Measurements from ENCODE around the gene CRLF3. TPM values are rescaled to one million over a fixed set of nuclear protein-coding genes. Genes with fewer than 3 reads are reported as not detected.

The CRLF3 gene
- polyA plus RNA-seq, 3 donors = 41.0 to 92.8 (median 88.5) TPM

DNA sequence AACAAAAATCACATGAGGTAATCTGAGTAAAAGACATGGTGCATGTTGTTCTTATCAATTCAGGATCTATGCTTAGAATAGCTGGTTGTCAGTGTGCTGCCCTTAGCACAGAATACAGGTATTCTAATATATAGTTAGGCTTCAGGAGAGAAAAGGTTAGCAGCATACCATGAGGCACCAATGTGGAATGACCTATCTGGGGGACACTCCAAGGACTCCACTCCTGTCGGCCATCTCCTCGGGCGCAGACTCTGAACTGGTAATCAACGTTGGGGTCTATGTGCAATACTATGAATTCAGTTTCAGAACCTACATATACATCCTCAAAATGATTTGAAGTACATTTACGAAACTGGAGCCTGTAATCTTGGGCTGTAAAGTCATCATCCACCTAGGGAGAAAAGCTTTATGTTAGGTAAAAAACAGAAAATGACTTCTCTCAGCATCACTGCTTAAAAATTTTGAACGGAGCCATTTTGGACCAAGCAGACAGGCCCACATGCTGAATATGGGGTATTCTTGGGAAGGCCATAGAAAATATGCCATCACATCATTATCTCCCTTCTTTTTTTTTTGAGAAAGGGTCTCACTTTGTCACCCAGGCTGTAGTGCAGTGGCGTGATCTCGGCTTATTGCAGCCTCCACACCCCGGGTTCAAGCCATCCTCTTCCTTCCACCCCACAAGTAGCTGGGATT is 31.1 kb downstream of the CRLF3 start:
- no peaks in the 10 kb centered on the region for H3K9me3 Mint-ChIP-seq
- peak overlapping the region in 4 of 7 donors; percentile 8 to 59 (median 49) for H3K27ac Mint-ChIP-seq

DNA sequence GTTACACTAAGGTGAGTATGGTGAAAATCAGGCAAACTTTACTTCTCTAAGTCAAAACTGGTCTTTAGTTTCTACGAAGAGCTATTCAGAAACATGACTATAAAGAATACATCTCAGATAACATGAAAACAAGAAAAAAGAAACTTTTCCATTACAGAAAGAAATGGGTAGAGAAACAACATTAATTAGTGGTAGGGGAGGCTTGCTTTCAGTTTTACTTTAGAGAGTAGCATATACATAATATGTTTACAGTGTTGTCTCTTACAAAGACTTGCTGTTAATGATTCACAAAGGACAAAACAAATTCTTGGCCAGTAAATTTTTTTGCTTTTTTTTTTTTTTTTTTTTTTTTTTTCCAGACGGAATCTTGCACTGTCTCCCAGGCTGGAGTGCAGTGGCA is 34.2 kb downstream of the CRLF3 start:
- H3K27me3 Mint-ChIP-seq (ENCODE audit: low read depth in 3 of 3) = no peaks in the 10 kb centered on the region
- intact Hi-C loops (cut with micrococcal nuclease) = no loop called here
- Histone ChIP-seq H3K27ac (ENCODE audit: low read depth in 1 of 2, low read length in 2 of 2) (peak overlapping the region in 1 of 2 donors; percentile 57), H3K27me3 (ENCODE audit: control insufficient read depth in 2 of 2, insufficient read depth in 2 of 2, low read length in 2 of 2) (no peaks in the 10 kb centered on the region), H3K79me2 (ENCODE audit: insufficient read depth, low read length) (peaks cover 35% of the 10 kb centered on the region), H3K36me3 (replicated peaks in 1 of 2; ENCODE audit: control insufficient read depth in 1 of 2, insufficient read depth in 2 of 2, low read length in 2 of 2) (peaks cover 89 to 98% of the 10 kb centered on the region in 2 donors), H3K4me3 (replicated peaks in 1 of 3; ENCODE audit: low read depth in 2 of 3, low read length in 3 of 3) (no peak overlapping the region), H3K4me2 (replicated peaks; ENCODE audit: extremely low read depth, low read length, poor library complexity, severe bottlenecking) (no peak overlapping the region), H3K9ac (ENCODE audit: insufficient read depth, low read length, poor library complexity, severe bottlenecking) (no peak overlapping the region), H4K20me1 (ENCODE audit: insufficient read depth, low read length) (peaks cover 83% of the 10 kb centered on the region), H3K9me3 (replicated peaks in 1 of 2; ENCODE audit: control insufficient read depth in 1 of 2, insufficient read depth in 1 of 2, low read length in 2 of 2) (no peaks in the 10 kb centered on the region), H2AFZ (ENCODE audit: insufficient read depth, low read depth, low read length, poor library complexity, severe bottlenecking) (no peak overlapping the region), H3K4me1 (ENCODE audit: control insufficient read depth in 1 of 2, insufficient read depth in 2 of 2, low read length in 2 of 2) (no peaks in the 10 kb centered on the region)
- no peak overlapping the region for H3K4me3 Mint-ChIP-seq
- TF ChIP-seq, protein P1, sequence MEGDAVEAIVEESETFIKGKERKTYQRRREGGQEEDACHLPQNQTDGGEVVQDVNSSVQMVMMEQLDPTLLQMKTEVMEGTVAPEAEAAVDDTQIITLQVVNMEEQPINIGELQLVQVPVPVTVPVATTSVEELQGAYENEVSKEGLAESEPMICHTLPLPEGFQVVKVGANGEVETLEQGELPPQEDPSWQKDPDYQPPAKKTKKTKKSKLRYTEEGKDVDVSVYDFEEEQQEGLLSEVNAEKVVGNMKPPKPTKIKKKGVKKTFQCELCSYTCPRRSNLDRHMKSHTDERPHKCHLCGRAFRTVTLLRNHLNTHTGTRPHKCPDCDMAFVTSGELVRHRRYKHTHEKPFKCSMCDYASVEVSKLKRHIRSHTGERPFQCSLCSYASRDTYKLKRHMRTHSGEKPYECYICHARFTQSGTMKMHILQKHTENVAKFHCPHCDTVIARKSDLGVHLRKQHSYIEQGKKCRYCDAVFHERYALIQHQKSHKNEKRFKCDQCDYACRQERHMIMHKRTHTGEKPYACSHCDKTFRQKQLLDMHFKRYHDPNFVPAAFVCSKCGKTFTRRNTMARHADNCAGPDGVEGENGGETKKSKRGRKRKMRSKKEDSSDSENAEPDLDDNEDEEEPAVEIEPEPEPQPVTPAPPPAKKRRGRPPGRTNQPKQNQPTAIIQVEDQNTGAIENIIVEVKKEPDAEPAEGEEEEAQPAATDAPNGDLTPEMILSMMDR (IDR thresholded peaks at IDR 0.05) = no peak
- peaks cover 0 to 1% (median 0%) of the 10 kb centered on the region in 7 donors for H3K9me3 Mint-ChIP-seq
- WGBS (ENCODE audit: insufficient coverage) = no CpG with 5 or more reads among the region's 2 CpGs
- no peak for DNase-seq
- peak overlapping the region in 5 of 7 donors; percentile 0 to 68 (median 54) for H3K27ac Mint-ChIP-seq
- peaks cover 65 to 94% of the 10 kb centered on the region in 2 donors for H3K36me3 Mint-ChIP-seq
- H3K4me1 Mint-ChIP-seq = no peaks in the 10 kb centered on the region

More for the DNA sequence above, 31.1 kb downstream of the CRLF3 start:
- intact Hi-C loops (cut with micrococcal nuclease) = no loop called here
- peaks cover 83% of the 10 kb centered on the region for H4K20me1 ChIP-seq (ENCODE audit: insufficient read depth, low read length)
- H3K4me2 ChIP-seq (replicated peaks; ENCODE audit: extremely low read depth, low read length, poor library complexity, severe bottlenecking) = no peak overlapping the region
- H3K9ac ChIP-seq (ENCODE audit: insufficient read depth, low read length, poor library complexity, severe bottlenecking) = no peak overlapping the region
- H3K9me3 ChIP-seq (replicated peaks in 1 of 2; ENCODE audit: control insufficient read depth in 1 of 2, insufficient read depth in 1 of 2, low read length in 2 of 2) = no peaks in the 10 kb centered on the region
- no peak overlapping the region for H3K4me3 ChIP-seq (replicated peaks in 1 of 3; ENCODE audit: low read depth in 2 of 3, low read length in 3 of 3)
- H2AFZ ChIP-seq (ENCODE audit: insufficient read depth, low read depth, low read length, poor library complexity, severe bottlenecking) = no peak overlapping the region
- H3K36me3 Mint-ChIP-seq = peaks cover 76 to 96% of the 10 kb centered on the region in 2 donors
- TF ChIP-seq, protein P1 (IDR thresholded peaks at IDR 0.05) = no peak
- H3K4me1 Mint-ChIP-seq = no peaks in the 10 kb centered on the region
- H3K27ac ChIP-seq (ENCODE audit: low read depth in 1 of 2, low read length in 2 of 2) = no peak overlapping the region
- peaks cover 36% of the 10 kb centered on the region for H3K79me2 ChIP-seq (ENCODE audit: insufficient read depth, low read length)
- H3K4me3 Mint-ChIP-seq = no peak overlapping the region
- H3K4me1 ChIP-seq (ENCODE audit: control insufficient read depth in 1 of 2, insufficient read depth in 2 of 2, low read length in 2 of 2) = no peaks in the 10 kb centered on the region
- DNase-seq = no peak
- WGBS (ENCODE audit: insufficient coverage) = 100% methylated on average over 1 of the region's 9 CpGs
- H3K36me3 ChIP-seq (replicated peaks in 1 of 2; ENCODE audit: control insufficient read depth in 1 of 2, insufficient read depth in 2 of 2, low read length in 2 of 2) = peaks cover 86 to 100% of the 10 kb centered on the region in 2 donors
- H3K27me3 ChIP-seq (ENCODE audit: control insufficient read depth in 2 of 2, insufficient read depth in 2 of 2, low read length in 2 of 2) = no peaks in the 10 kb centered on the region
- H3K27me3 Mint-ChIP-seq (ENCODE audit: low read depth in 3 of 3) = no peaks in the 10 kb centered on the region

All from CD14-positive monocyte (primary cell).